DMS153 (cell line): ENCODE results near the gene BCL7A.
A peak's percentile ranks its signal among the peaks of the same experiment; 100 is the strongest.
"Not testable (repeated sequence)": the region's sequence is repeated elsewhere in the genome, so short reads cannot be mapped to it uniquely, and the experiment has no call there.

ENCODE experiments used
- DNase-seq: peaks from one replicate; lab custom pipeline; 2025; lab: John Stamatoyannopoulos, UW

BCL7A gene

GRCh38 chr12:122096014-122096413 lies 74.3 kb downstream of the BCL7A start:
- no peak for DNase-seq

DNA sequence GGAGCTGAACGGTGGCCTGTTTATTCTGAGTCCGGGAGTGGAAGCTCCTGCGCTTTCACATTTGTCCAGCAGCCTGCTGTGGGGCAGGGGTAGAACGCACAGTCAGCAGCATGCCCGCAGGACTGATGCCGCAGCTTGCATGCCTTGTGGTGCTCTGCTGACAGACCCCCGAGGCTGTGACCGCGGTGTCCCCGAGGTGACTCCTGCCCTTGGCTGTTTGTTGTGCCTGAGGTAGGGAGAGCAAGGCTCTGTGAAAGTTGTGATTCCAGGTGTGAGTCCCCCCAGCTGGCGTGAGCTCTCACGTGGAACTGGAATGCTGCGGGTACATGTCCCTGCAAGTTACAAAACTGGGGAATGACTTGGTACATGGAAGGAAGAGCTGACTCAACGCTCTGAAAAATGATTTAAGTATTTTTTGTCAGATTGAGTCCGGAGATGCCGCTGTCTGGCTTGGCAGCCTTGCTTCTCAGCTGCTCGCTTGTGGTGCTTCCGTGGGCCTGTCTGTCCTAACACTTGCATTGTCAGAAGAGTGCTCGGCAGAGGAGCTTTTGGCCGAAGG lies 75.0 kb downstream of the BCL7A start:
- no peak for DNase-seq

GRCh38 chr12:122097584-122097926 lies 75.9 kb downstream of the BCL7A start:
- DNase-seq, result no peak

GRCh38 chr12:122097927-122098756 lies 76.5 kb downstream of the BCL7A start:
- peak; percentile 83 for DNase-seq

DNA sequence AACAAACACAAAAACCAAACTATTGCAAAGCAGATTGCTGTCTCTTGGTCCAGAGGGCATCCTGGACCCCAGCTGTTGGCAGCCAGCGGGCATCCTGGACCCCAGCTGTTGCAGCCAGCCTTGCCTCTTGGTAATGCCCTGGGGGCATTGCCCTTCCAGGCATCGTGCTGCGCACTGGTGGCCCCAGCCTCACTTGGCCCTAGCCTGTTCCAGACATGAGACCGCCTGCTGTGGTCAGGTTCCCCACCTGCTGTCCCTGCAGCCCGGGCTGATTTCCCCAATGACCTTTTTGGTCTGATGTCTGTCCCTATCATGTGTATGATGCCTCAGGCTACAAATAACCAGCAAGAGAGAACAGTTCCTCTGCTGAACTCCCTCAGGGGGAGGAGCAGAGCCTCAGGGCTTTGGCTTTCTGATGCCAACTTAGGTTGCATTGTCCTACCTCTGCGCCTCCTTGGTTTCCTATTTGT lies 77.6 kb downstream of the BCL7A start:
- no peak for DNase-seq

- DNase-seq, result peak; percentile 31
These were observed 78.2 kb downstream of the BCL7A start for GRCh38 chr12:122099856-122100255.

DNA sequence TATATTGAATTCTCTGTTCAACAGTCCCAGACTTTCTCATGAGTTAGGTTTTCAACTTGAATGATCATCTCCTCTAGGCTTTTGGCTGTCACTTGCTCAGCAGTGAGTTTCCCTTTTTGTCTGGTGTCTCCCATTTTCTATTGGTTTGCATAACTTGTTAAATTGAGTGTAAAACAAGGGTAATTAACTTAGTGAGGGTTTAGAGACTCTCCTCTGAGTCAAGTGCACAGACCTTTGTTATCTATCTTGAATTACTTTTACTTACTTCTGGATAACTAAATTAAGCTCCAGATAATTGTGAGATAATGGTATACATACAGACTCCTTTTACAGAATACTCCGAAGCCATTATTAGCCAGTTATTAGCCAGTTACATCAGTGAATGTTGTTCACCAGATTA lies 78.9 kb downstream of the BCL7A start:
- DNase-seq, result no peak

DNA sequence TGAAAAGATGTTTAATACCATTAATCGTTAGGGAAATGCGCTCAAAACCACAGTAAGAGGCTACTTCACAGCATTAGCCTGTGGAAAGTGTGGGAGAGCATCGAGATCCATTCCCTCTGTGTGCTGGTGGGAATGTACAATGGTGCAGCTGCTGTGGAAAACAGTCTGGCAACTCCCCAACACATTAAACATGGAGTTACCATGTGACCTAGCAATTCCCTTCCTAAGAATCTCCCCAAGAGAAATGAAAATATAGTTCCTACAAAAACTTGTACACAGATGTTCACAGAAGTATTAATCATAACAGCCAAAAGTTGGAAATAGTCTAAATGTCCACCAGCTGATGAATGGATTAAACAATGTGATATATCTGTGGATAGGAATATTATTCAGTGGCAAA lies 80.6 kb downstream of the BCL7A start:
- no peak for DNase-seq

DNA sequence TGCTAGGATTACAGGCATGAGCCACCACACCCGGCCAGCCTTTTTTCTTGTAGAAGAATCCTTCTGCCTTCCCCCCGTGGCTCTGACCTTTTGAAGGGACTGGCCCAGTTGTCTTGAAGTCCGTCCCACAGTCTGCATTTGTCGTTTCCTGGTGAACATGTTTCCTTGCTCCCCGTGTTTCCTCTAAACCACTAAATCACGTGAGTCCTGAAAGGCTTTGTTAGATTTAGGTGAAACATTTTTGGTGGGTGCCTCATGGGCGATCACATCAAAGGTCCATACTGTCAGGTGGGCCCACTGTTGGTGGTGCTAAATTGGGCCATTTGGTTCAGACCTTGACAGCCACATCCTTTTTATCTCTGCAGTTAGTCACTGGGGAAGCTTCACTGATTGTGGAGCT lies 83.2 kb downstream of the BCL7A start:
- no peak for DNase-seq

DNA sequence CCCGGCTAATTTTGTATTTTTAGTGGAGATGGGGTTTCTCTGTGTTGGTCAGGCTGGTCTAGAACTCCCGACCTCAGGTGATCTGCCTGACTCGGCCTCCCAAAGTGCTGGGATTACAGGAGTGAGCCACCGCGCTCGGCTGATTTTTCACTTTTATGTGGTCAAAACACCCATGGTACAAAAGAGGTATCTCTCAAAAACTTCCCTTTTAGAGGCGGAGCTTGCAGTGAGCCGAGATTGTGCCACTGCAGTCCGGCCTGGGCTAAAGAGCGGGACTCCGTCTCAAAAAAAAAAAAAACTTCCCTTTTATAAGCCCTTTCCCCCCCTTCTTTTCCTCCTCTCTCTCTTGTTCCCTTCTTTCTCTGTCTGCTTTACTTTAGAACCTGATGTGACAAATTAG lies 83.8 kb downstream of the BCL7A start:
- not testable (repeated sequence) for DNase-seq

- peak; percentile 83 for DNase-seq
These were observed 85.2 kb downstream of the BCL7A start for GRCh38 chr12:122106843-122107242.

- DNase-seq, result no peak
These were observed 85.6 kb downstream of the BCL7A start for GRCh38 chr12:122107261-122107660.

DNA sequence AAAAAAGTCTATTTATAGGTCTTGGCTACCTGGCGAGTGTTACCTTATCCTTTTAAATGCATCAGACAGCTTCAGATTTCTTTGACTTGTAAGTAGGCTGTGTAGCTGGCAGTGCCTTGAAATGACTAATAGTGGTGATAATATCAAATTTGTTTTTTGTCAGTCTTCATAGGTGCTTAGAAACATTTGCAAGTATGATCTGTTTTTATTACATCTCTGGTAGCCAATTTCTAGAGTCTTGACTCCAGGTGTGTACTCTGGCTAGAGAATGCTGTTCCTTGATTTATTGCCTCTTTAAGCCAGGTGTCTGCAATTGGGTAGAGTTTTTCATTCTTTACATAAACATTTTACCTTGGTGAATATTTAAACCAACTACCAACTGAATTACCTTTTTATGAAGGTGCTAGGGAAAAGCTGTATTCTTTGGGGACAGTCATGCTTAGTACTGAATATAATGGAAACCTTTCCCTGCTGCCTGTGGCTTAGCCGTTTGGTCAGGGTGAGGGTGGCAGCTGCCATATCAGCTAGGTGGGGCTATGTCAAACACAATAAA lies 89.5 kb downstream of the BCL7A start:
- peak; percentile 81 for DNase-seq
